PC-9 (cell line): ENCODE data around the gene RSPH1. TPM values are rescaled to one million over a fixed set of nuclear protein-coding genes. Genes with fewer than 3 reads are reported as not detected.

Experiments
- BruUV-seq: library from RNA; stranded (reverse); fragments of 400-500 nt; replicated peaks from 2 replicates; lab custom pipeline; 2021; lab: Mats Ljungman, UMichigan
- CTCF ChIA-PET: fragments of 300-600 bp; sonication (Branson Sonifier 250); formaldehyde crosslinking; loops from one replicate; lab custom pipeline; 2022; ENCODE audit warnings: antibody characterized with exemption; lab: Charles Lee
- POLR2A ChIA-PET: fragments of 300-600 bp; sonication (Branson Sonifier 250); formaldehyde crosslinking; loops from one replicate; lab custom pipeline; 2022; ENCODE audit warnings: antibody characterized with exemption; ENCODE audit not compliant: unreplicated experiment; lab: Charles Lee
- DNase-seq, 2 experiments: peaks; one replicate each; pipeline versions ENCODE4 v3.0.0 to v3.0.0-alpha.2; 2015 to 2022; ENCODE audit warnings: mixed read lengths in 1 of 2
- H2AFZ ChIP-seq: fragments of 200-600 bp; sonication (generic); 2 replicates; pipeline ENCODE4 v1.8.1; 2017; ENCODE audit warnings: antibody characterized with exemption
- H3F3A ChIP-seq: fragments of 200-600 bp; sonication (generic); 2 replicates; pipeline ENCODE4 v1.8.1; 2017; ENCODE audit warnings: antibody characterized with exemption, mild to moderate bottlenecking, low read depth; ENCODE audit not compliant: insufficient read depth
- H3K27ac ChIP-seq: fragments of 200-600 bp; sonication (generic); 2 replicates; pipeline ENCODE4 v1.6.1; 2016; ENCODE audit warnings: mixed run types
- H3K27me3 ChIP-seq: fragments of 200-600 bp; sonication (generic); 2 replicates; pipeline ENCODE4 v1.6.1; 2016; ENCODE audit warnings: low read depth, mixed run types; ENCODE audit not compliant: insufficient read depth
- H3K36me3 ChIP-seq: fragments of 200-600 bp; sonication (generic); 2 replicates; pipeline ENCODE4 v1.6.1; 2016; ENCODE audit warnings: low read depth, mixed run types
- H3K4me1 ChIP-seq: fragments of 200-600 bp; sonication (generic); replicated peaks from 2 replicates; pipeline ENCODE4 v1.6.1; 2016; ENCODE audit warnings: mixed run types; ENCODE audit not compliant: insufficient read depth
- H3K4me2 ChIP-seq: fragments of 200-600 bp; sonication (generic); 2 replicates; pipeline ENCODE4 v1.6.1; 2017; ENCODE audit warnings: mixed run types
- H3K4me3 ChIP-seq: fragments of 200-600 bp; sonication (generic); 2 replicates; pipeline ENCODE4 v1.6.1; 2016; ENCODE audit warnings: mixed run types
- H3K79me2 ChIP-seq: fragments of 200-600 bp; sonication (generic); 2 replicates; pipeline ENCODE4 v1.6.1; 2017; ENCODE audit warnings: low read depth, mixed run types
- H3K9me2 ChIP-seq: fragments of 200-600 bp; sonication (generic); 2 replicates; pipeline ENCODE4 v1.8.1; 2017; ENCODE audit warnings: mild to moderate bottlenecking; ENCODE audit not compliant: insufficient read depth
- H3K9me3 ChIP-seq: fragments of 200-600 bp; sonication (generic); 2 replicates; pipeline ENCODE4 v1.8.1; 2016; ENCODE audit warnings: low read depth; ENCODE audit not compliant: insufficient read depth
- H4K20me1 ChIP-seq: fragments of 200-600 bp; sonication (generic); 2 replicates; pipeline ENCODE4 v1.8.1; 2017; ENCODE audit not compliant: insufficient read depth
- CTCF ChIP-seq: fragments of 200-600 bp; sonication (generic); conservative IDR thresholded peaks from 2 replicates; pipeline ENCODE4 v1.6.1; 2017; ENCODE audit warnings: mixed run types, antibody characterized with exemption, mild to moderate bottlenecking, moderate library complexity
- EZH2 ChIP-seq: fragments of 200-600 bp; sonication (generic); IDR thresholded peaks from 2 replicates; pipeline ENCODE4 v1.8.0; 2017; ENCODE audit warnings: antibody characterized with exemption, low read depth
- intact Hi-C: fragments of 100-400 bp; cut with micrococcal nuclease; formaldehyde crosslinking; loops from one replicate; pipeline ENCODE4 v1.10.0; 2022; ENCODE audit not compliant: unreplicated experiment
- total RNA-seq: library from RNA; stranded (reverse); gene quantifications from 2 replicates; pipeline ENCODE4 v1.2.3, GENCODE V29; 2021

The RSPH1 gene
- total RNA-seq, 1 experiment from 2014 or later: 8.0 TPM

DNA sequence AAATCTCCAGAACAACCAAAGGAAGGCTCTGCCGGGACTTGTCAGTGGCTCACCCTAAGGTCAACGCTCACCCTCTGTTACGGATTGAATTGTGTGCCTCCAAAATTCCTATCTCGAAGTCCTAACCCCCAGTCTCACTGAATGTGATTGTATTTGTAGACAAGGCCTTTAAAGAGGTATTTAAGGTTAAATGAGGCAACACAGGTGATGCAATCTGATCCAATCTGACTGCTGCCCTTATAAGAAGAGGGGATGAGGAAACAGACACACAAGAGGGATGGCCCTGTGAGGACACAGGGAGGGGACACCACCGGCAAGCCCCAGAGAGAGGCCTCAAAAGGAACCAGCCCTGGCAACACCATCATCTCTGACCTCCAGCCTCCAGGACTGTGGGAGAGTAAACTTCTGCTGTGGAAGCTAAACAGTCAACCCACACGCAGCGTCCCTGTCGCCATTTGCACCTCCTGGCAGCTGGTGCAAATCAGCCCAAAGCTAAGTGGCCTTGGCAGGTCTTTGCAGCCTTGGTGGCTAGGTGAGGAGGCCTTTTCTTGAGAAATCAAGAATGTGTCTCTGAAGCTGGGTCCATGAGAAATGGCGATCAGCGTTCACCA lies 68.1 kb downstream of the RSPH1 start:
- TF ChIP-seq EZH2 (no peak), CTCF (no peak)
- Histone ChIP-seq H3K36me3 (no peaks in the 10 kb centered on the region), H3K79me2 (no peaks in the 10 kb centered on the region), H2AFZ (no peak overlapping the region), H3K4me2 (no peak overlapping the region), H3K4me1 (no peaks in the 10 kb centered on the region), H3K27me3 (peaks cover 16% of the 10 kb centered on the region), H3K9me3 (no peaks in the 10 kb centered on the region), H3F3A (no peaks in the 10 kb centered on the region), H3K4me3 (no peak overlapping the region), H3K9me2 (no peaks in the 10 kb centered on the region), H4K20me1 (no peaks in the 10 kb centered on the region), H3K27ac (no peak overlapping the region)
- intact Hi-C loops: no loop called here
- CTCF ChIA-PET: no interaction called here
- POLR2A ChIA-PET: no interaction called here
- no TSS peak for BruUV-seq
- DNase-seq: no peak

GRCh38 chr21:42426876-42427480 lies 69.0 kb downstream of the RSPH1 start:
- Histone ChIP-seq H4K20me1 (no peaks in the 10 kb centered on the region), H3F3A (no peaks in the 10 kb centered on the region)

DNA sequence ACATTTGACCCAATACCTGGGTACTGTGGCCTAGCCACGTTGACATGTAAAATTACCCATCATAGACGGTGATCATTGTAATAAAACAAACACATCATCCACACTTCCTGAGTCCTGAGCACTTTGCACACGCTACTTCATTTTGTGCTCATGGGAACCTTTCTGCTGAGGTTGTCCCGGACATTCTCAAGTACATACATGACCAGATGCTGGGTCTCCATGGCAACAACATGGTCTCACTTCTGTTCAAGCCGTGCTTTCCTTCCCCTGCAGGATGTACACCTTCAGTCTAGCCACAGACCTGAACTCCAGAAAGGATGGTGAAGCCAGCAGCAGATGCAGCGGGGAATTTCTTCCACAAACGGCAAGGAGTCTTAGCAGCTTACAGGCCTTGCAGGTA lies 69.6 kb downstream of the RSPH1 start:
- H4K20me1 ChIP-seq: no peaks in the 10 kb centered on the region
- ChIA-PET CTCF (no interaction called here), POLR2A (no interaction called here)
- no TSS peak for BruUV-seq
- intact Hi-C loops: no loop called here
- no peak overlapping the region for H2AFZ ChIP-seq
- no peaks in the 10 kb centered on the region for H3K36me3 ChIP-seq
- H3K9me3 ChIP-seq: no peaks in the 10 kb centered on the region
- H3K4me2 ChIP-seq: no peak overlapping the region
- H3K4me3 ChIP-seq: no peak overlapping the region
- H3K9me2 ChIP-seq: no peaks in the 10 kb centered on the region
- TF ChIP-seq CTCF (no peak), EZH2 (no peak)
- no peak overlapping the region for H3K27ac ChIP-seq
- no peaks in the 10 kb centered on the region for H3K4me1 ChIP-seq
- H3K79me2 ChIP-seq: no peaks in the 10 kb centered on the region
- no peak for DNase-seq
- H3K27me3 ChIP-seq: peaks cover 24% of the 10 kb centered on the region
- H3F3A ChIP-seq: no peaks in the 10 kb centered on the region

More at GRCh38 chr21:42426876-42427480, 69.0 kb downstream of the RSPH1 start:
- no peak for TF ChIP-seq EZH2
- TF ChIP-seq CTCF: no peak
- Histone ChIP-seq H3K4me2 (no peak overlapping the region), H3K79me2 (no peaks in the 10 kb centered on the region), H3K4me1 (no peaks in the 10 kb centered on the region), H3K27me3 (peaks cover 22% of the 10 kb centered on the region), H3K4me3 (no peak overlapping the region), H3K36me3 (no peaks in the 10 kb centered on the region), H3K27ac (no peak overlapping the region), H2AFZ (no peak overlapping the region), H3K9me2 (no peaks in the 10 kb centered on the region), H3K9me3 (no peaks in the 10 kb centered on the region)
- CTCF ChIA-PET: no interaction called here
- intact Hi-C loops: no loop called here
- DNase-seq: no peak
- BruUV-seq: no TSS peak
- POLR2A ChIA-PET: no interaction called here
